Suppressor macrophage (primary cell): ENCODE measurements around the gene ENC1.
A peak's percentile ranks its signal among the peaks of the same experiment; 100 is the strongest.

Experiments used
- DNase-seq, 4 experiments: peaks; one replicate each; pipeline ENCODE4 v3.0.0-alpha.2; 2020 to 2022

Gene ENC1

GRCh38 chr5:74631081-74631953, 9.2 kb downstream of the ENC1 start:
- DNase-seq: peak; percentile 64 to 87 (median 82)

GRCh38 chr5:74630453-74631066, 10.0 kb downstream of the ENC1 start:
- DNase-seq: peak in 1 of 4 experiments; percentile 25

- no peak for DNase-seq
Observed at GRCh38 chr5:74629326-74629725, 11.2 kb downstream of the ENC1 start.

- DNase-seq: no peak
Observed at GRCh38 chr5:74628359-74628758, 12.2 kb downstream of the ENC1 start.

DNA sequence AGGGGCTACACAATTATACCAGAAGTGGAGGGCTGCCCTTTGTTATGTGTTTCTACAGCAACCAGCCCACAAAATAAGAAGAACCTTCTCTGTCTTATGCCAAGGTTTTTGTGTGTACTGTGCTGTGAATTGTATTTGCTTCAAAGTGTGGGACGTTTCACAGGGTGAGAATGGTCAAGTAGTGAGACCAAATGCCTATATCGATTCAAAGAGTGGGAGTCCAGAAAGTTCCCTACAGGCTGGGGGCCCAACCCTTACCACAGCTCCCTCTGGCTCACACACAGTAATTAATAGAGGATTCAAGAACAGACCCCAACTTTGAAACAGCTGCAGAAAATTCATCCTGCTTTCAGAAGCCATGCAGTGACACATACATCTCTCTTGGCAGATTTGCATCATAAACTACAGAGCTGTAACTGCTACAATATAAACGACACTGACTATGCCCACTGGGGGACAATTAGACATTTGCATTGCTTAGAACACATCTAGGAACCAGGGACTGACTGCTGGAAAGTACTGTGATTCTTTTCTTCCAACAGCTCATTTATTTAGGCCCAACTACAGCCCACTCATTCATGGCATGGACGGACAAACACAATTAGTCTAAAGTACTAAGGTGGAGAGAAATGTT, 12.8 kb downstream of the ENC1 start:
- no peak for DNase-seq

GRCh38 chr5:74626386-74627222, 13.9 kb downstream of the ENC1 start:
- no peak for DNase-seq

DNA sequence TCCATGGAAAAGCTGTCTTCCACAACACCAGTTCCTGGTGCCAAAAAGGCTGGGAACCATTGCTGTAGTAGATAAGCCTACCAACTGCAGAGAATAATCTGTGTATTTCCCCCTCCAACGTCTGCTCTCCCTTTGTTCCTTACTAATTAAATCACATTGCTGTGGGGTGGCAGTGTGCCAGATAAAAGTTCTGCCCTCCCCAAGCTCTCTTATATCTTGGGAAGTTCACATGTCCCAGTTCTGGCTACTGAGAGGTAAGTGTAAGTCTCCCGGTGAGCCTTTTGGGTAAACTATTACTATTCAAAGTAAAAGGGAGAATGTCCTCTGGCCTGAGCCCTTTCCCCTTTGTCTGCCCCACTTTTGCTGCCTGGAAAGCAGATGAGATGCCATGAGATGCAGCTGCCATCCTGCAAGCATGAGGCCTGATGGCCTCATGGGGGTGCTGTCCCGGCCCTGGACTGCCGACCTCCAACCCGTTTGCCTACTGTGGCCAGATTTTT, 14.7 kb downstream of the ENC1 start:
- DNase-seq: no peak

DNA sequence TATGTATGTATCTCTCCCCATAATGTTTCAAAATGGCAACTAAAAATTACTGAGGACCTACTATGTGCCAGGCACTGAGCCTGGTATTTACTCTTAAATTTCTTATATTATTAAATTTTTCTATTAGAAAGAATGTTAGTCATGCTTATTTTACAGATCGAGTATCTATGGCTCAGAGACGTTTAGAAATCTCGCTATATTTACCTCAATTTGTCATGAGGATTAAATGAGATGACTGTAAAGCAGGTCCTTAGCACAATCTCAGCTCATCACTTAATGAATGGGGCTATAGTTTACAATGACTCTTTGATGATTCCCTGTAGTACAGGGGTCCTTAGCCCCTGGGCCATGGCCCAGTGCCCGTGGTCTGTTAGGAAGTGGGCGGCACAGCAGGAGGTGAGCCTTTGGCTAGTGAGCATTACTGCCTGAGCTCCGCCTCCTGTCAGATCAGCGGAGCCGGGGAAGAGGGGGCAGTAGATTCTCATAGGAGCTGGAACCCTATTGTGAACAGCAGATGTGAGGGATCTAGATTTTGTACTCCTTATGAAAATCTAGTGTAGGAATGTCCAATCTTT, 15.5 kb downstream of the ENC1 start:
- no peak for DNase-seq

DNA sequence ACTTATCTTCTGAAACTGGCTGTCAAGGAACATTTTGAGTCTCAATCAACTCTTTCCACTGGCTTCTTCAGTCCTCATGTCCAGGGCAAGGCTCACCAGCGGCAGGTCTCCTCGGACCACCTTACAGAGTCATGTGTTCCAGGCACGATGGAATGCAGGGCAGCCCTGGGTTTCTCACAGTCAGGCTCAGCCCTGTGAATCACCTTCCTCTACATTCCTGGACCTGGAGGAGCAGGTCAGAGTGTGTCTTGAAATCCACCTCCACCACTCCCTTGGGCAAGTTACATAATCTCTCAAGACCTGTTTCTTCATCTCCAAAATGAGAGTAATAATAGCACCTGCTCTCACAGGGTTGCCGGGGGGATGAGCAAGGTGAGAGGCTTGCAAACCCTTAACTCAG, 16.0 kb downstream of the ENC1 start:
- no peak for DNase-seq

DNA sequence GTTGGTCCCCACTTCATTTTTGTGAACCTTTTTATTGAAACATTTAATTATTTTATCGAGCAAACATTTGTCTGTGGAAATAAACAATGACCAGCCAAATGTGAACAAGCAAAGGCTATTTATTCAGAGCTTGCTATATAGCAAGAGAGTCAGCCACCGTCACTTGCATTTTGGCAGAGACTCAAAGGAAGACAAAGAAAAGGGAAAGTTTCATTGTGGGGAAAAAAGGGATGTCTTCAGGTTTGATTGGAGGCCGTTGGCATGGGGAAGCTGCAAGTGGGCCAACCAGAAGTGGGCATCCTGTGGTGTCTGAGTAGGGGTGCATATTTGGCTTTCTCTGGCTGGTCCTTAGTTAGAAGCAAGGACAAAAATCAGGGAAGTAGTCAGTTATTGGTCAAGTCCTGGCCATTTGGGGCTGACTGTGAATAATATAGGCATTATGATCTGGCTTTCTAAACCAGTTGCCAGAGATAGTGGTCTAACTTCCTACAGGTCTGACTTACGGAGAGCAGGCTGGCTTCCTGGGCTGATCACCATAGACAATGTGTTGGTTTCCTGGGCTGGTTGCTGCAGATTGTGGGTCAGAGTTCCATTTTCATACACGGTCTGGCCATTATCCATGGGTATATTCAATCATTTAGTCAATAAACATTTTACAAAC, 16.6 kb downstream of the ENC1 start:
- DNase-seq: no peak

GRCh38 chr5:74623006-74623611, 17.4 kb downstream of the ENC1 start:
- DNase-seq: no peak

GRCh38 chr5:74622122-74622521, 18.4 kb downstream of the ENC1 start:
- no peak for DNase-seq

GRCh38 chr5:74621492-74621891, 19.0 kb downstream of the ENC1 start:
- DNase-seq: no peak

GRCh38 chr5:74619308-74619707, 21.2 kb downstream of the ENC1 start:
- DNase-seq: no peak

DNA sequence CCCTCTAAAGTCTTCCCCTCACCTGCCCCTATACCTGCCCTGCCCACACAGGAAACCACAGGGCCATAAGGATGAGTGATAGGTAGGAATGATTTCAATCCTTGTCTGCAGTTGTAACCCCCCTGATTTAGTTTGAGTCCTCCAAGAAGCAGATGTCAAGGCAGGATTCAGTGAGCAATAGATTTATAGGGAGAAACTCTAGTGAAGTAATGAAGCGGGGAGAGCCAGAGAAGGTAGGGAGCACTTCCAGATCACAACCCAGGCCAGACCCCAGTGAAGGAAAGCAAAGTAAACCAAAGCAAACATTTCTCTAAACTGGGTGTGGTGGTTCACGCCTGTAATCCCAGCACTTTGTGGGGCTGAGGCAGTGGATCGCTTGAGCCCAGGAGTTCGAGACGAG, 22.4 kb downstream of the ENC1 start:
- DNase-seq: no peak

- no peak for DNase-seq
Observed at GRCh38 chr5:74617202-74617601, 23.3 kb downstream of the ENC1 start.

- DNase-seq: no peak
Observed at GRCh38 chr5:74616236-74617146, 24.0 kb downstream of the ENC1 start.

DNA sequence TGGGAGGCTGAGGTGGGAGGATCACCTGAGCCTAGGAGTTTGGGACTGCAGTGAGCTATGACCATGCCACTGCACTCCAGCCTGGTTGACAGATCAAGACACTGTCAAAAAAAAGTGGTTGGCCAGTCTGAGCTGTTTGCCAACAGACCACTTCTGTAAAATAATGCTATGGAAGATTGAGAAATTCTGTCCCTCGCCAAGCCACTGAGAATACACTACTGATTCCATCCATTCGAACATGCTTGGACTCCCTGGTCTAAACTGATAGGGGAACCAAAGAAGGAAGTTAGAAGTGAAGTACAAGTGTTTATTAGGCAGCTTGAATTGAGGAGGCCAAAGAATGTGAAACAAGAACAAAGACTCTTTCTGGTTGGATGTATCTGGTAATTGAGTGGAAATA, 27.2 kb downstream of the ENC1 start:
- peak; percentile 69 to 87 (median 79) for DNase-seq

- DNase-seq: no peak
Observed at GRCh38 chr5:74612045-74612444, 28.5 kb downstream of the ENC1 start.
